ENCODE data around the gene SLAMF6.

- no peak for TF ChIP-seq CTCF (conservative IDR thresholded peaks at IDR 0.05; ENCODE audit: low read depth, low read length)
- no peak for TF ChIP-seq EZH2 (IDR thresholded peaks at IDR 0.05; ENCODE audit: borderline replicate concordance, low read depth, low read length, poor library complexity, severe bottlenecking)
These were observed 23.9 kb upstream of the SLAMF6 start for GRCh38 chr1:160546942-160547341.
